ENCODE measurements around the gene JOSD2.

The JOSD2 gene

GRCh38 chr19:50512112-50512998 is 1.4 kb upstream of the JOSD2 start:
- H3K4me3 ChIP-seq (replicated peaks; ENCODE audit: insufficient read depth, low read length): no peak overlapping the region
- H3K27ac ChIP-seq (replicated peaks): no peak overlapping the region
- peaks cover 8% of the 10 kb centered on the region for H3K27me3 ChIP-seq (ENCODE audit: insufficient read depth, poor library complexity, severe bottlenecking)
- TF ChIP-seq CTCF (IDR thresholded peaks at IDR 0.05; ENCODE audit: insufficient read depth, low read length): no peak
- TF ChIP-seq GABPA (IDR thresholded peaks at IDR 0.05; ENCODE audit: low read depth): no peak
- no peak for TF ChIP-seq REST (IDR thresholded peaks at IDR 0.05; ENCODE audit: insufficient replicate concordance, low read depth)
- TF ChIP-seq POLR2AphosphoS5 (IDR thresholded peaks at IDR 0.05; ENCODE audit: low read depth): no peak
- TF ChIP-seq SPI1 (IDR thresholded peaks at IDR 0.05; ENCODE audit: borderline replicate concordance, low read depth): no peak
- DNase-seq (ENCODE audit: low read depth in 1 of 2, low spot score in 1 of 2): no peak

GRCh38 chr19:50510700-50511068 is 307 bp downstream of the JOSD2 start:
- no peak for DNase-seq (ENCODE audit: low read depth in 1 of 2, low spot score in 1 of 2)
- Histone ChIP-seq H3K27ac (replicated peaks) (peak overlapping the region; percentile 72), H3K4me3 (replicated peaks; ENCODE audit: insufficient read depth, low read length) (peak overlapping the region; percentile 74), H3K27me3 (ENCODE audit: insufficient read depth, poor library complexity, severe bottlenecking) (peaks cover 3% of the 10 kb centered on the region)
- TF ChIP-seq REST (IDR thresholded peaks at IDR 0.05; ENCODE audit: insufficient replicate concordance, low read depth) (no peak), SPI1 (IDR thresholded peaks at IDR 0.05; ENCODE audit: borderline replicate concordance, low read depth) (peak; percentile 41; the same call in 1 of the 2 replicates), POLR2AphosphoS5 (IDR thresholded peaks at IDR 0.05; ENCODE audit: low read depth) (no peak), GABPA (IDR thresholded peaks at IDR 0.05; ENCODE audit: low read depth) (no peak)

GRCh38 chr19:50510121-50510670 is 795 bp downstream of the JOSD2 start:
- Histone ChIP-seq H3K27ac (replicated peaks) (peak overlapping the region; percentile 72), H3K4me3 (replicated peaks; ENCODE audit: insufficient read depth, low read length) (peak overlapping the region; percentile 74), H3K27me3 (ENCODE audit: insufficient read depth, poor library complexity, severe bottlenecking) (no peaks in the 10 kb centered on the region)
- DNase-seq (ENCODE audit: low read depth in 1 of 2, low spot score in 1 of 2): no peak
- TF ChIP-seq POLR2AphosphoS5 (IDR thresholded peaks at IDR 0.05; ENCODE audit: low read depth) (no peak), SPI1 (IDR thresholded peaks at IDR 0.05; ENCODE audit: borderline replicate concordance, low read depth) (no peak), REST (IDR thresholded peaks at IDR 0.05; ENCODE audit: insufficient replicate concordance, low read depth) (no peak)

DNA sequence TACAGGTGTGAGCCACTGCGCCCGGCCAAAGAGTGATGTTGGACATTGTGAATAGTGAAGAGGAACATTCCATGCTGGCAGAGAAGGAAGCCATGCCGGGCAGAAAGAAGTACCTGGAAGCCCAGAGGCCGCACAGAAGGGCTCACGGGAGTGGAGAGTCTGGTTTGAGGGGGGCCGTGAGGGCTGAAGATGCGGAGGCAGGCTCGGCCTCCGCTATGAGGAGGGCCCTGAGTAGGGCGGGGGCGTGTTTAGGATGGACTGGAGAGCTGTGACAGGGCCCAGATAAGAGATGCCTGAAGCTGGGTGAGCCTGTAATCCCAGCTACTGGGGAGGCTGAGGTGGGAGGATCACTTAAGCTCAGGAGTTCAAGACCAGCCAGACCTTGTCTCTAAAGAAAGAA is 1.6 kb downstream of the JOSD2 start:
- no peak for TF ChIP-seq POLR2AphosphoS5 (IDR thresholded peaks at IDR 0.05; ENCODE audit: low read depth)
- TF ChIP-seq CTCF (IDR thresholded peaks at IDR 0.05; ENCODE audit: insufficient read depth, low read length): no peak
- no peak for TF ChIP-seq REST (IDR thresholded peaks at IDR 0.05; ENCODE audit: insufficient replicate concordance, low read depth)
- TF ChIP-seq GABPA (IDR thresholded peaks at IDR 0.05; ENCODE audit: low read depth): no peak
- TF ChIP-seq SPI1 (IDR thresholded peaks at IDR 0.05; ENCODE audit: borderline replicate concordance, low read depth): no peak
- no peak for DNase-seq (ENCODE audit: low read depth in 1 of 2, low spot score in 1 of 2)
- H3K27ac ChIP-seq (replicated peaks): no peak overlapping the region

More for the DNA sequence above, 1.6 kb downstream of the JOSD2 start:
- Histone ChIP-seq H3K4me3 (replicated peaks; ENCODE audit: insufficient read depth, low read length) (no peak overlapping the region), H3K27me3 (ENCODE audit: insufficient read depth, poor library complexity, severe bottlenecking) (no peaks in the 10 kb centered on the region)

All from HL-60 (cell line).